ENCODE data around the gene SMARCB1.

The SMARCB1 gene

GRCh38 chr22:23762842-23763578, 23.8 kb upstream of the SMARCB1 start, which contains the start of gene C22orf15:
Gene C22orf15 (plus strand): TSS chr22:23762990. CDS start chr22:23763307, 317 bp downstream.
- no peak for DNase-seq

DNA sequence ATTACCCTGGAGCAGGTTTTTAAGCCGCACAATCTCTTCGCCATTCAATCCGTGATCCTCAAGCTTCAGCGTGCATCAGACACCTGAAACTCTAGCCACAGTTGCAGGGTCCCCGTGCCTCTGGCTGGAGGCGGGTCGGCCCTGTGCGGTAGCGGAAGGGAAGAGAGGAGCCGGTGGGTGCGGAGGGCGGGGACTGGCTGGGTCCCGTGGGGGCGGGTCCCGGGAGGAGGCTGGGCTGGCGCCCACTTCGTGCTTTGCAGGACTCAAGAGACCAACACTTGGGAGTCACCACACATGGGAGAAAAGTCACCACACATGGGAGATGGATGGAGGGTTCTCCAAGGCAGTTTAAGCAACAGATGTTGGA, 23.2 kb upstream of the SMARCB1 start:
- peak in 4 of 51 donors; percentile 7 to 36 (median 18) for DNase-seq

- no peak for DNase-seq
Observed at GRCh38 chr22:23763954-23764353, 22.8 kb upstream of the SMARCB1 start.

- no peak for DNase-seq
Observed at GRCh38 chr22:23764899-23765881, 21.6 kb upstream of the SMARCB1 start.

DNA sequence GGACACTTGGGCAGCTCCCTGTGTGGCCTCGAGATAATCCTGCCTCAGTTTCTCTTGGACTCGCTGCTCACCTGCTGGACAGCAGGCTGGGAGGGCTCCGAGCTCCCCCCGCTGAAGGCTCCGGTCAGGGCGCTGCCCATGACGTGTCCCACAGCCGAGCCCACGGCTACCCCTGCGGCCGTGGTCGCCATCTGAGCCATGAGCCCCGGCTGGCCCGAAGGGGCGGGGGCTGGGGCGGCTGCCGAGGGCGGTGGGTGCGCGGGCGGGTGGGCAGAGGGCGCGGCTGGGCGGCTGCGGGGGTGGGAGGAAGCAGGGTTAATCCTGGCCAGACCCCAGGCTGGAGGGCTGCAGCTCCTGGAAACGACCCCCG, 19.5 kb upstream of the SMARCB1 start:
- DNase-seq, result peak in 1 of 51 donors; percentile 43

- peak; percentile 48 to 91 (median 84) for DNase-seq
Observed at GRCh38 chr22:23767673-23768548, 18.9 kb upstream of the SMARCB1 start, which contains the start of gene CHCHD10. Gene CHCHD10 (minus strand): TSS chr22:23767972. CDS start chr22:23767874, 98 bp downstream.

GRCh38 chr22:23769321-23769965, 17.3 kb upstream of the SMARCB1 start:
- DNase-seq, result no peak

- no peak for DNase-seq
Observed at GRCh38 chr22:23772315-23772648, 14.5 kb upstream of the SMARCB1 start.

DNA sequence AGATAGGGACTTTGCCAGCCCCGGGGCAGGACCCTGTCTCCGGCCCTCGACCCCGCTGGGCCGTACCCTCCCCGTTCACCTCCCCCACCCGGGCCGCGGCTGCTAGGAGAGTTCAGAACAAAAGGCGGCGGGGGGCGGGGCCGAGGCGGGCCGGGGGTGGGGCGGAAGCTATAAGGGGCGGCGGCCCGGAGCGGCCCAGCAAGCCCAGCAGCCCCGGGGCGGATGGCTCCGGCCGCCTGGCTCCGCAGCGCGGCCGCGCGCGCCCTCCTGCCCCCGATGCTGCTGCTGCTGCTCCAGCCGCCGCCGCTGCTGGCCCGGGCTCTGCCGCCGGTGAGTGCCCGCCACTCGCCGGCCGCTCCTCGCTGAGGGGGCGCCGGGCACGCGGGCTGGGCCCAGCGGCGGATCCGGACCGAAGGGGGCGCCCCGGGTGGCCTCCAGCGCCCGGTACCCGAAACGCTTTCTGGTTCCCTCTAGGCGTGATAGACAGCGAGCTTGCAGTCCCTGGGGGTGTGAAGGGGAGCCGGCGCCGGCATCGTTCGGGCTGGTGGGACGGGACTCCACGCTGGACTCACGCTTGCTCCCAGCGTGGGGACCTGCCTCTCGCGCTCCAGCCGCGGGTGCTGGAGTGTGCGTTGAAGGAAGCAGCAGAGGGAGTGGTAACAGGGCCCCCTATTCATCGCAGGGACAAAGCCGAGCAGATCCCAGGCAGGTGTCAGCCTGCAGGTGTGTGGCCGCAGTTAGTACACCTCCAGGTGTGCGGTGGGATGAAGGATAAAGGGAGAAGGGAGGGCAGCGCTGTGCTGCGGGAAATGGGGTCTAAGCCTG, 13.9 kb upstream of the SMARCB1 start, which contains the start of gene MMP11:
Gene MMP11, plus strand, starts transcription at position 201 of the 825 bp plus-strand sequence. Its CDS starts 22 bp downstream, at position 223.
- peak in 8 of 51 donors; percentile 18 to 39 (median 24) for DNase-seq

GRCh38 chr22:23773483-23774113, 13.2 kb upstream of the SMARCB1 start:
- DNase-seq, result no peak

GRCh38 chr22:23774114-23774921, 12.4 kb upstream of the SMARCB1 start:
- DNase-seq, result no peak

DNA sequence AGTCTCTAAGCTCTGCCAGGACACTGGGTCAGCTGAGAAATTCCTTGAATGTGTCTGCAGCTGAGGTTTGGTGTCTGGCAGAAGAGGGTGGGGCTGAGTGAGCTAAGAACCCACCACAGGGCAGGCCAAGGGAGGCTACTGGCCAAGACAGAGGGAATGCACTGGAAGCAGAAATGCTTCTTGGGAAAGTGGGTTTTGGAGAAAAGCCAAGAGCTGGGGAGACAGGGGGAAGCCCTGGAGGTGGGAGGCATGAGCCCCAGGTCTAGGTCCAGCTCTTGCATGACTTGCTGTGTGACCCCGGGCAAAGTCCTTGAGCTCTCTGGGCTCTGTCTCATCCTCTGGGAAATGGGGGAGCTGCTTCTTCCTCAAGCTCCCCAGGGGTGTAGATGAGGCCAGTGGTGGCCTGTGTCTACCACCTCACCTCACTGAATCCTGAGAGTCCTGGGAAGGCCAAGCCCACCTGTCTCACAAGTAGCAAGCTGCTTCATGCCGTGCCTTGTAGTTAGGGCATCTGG, 11.8 kb upstream of the SMARCB1 start:
- DNase-seq, result no peak

GRCh38 chr22:23775779-23776375, 10.9 kb upstream of the SMARCB1 start:
- DNase-seq, result no peak

DNA sequence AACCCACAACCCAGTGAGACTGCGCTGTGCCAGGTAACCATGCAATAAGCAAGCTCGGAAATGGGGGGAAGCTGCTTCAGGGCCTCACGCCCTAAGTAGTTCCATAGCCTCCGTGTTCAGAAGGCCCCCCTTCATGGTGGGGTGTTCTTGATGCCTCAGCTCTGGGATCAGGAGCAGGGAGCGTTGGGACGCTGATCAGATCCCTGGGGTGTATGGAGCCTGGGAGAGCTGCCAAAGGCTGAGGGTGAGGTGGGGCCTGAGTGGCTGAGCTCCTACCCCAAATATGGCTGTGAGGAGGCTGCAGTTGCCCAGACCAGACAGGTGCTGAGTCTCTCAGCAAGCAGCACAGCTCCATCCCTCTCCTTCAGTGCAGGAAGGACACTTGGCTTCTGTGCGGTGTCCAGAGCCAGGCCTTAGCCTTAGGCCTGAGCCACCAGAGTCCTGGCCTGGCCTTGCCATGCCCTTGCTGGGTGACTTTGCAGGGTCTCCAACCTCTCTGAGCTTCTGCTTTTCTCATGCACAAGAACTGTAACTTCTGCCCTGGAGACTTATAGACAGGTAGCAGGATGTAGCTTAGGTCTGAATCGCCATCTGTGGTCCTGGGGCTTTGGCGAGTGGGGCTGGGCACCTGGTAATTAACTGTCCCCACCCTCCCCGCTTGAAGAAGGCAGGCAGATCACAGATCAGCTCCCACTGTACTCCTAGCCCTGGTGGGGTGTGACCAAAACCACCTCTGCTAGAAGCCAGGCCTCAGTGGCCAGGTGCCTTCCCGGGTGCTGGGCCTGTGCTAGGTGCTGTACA, 8.8 kb upstream of the SMARCB1 start:
- no peak for DNase-seq

GRCh38 chr22:23778577-23778900, 8.2 kb upstream of the SMARCB1 start:
- no peak for DNase-seq

DNA sequence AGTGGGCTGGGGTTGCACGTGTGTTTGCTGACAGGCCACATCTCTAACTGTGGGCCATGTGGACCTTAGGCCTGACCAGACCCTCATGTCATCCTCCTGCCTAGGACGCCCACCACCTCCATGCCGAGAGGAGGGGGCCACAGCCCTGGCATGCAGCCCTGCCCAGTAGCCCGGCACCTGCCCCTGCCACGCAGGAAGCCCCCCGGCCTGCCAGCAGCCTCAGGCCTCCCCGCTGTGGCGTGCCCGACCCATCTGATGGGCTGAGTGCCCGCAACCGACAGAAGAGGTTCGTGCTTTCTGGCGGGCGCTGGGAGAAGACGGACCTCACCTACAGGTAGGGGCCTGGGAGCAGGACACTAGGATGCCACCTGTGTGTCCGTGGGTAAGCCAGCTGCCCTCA, 7.7 kb upstream of the SMARCB1 start:
- no peak for DNase-seq

- no peak for DNase-seq
Observed at GRCh38 chr22:23779731-23780130, 7.0 kb upstream of the SMARCB1 start.
